ENCODE measurements around the gene RNPS1.
A peak's percentile ranks its signal among the peaks of the same experiment; 100 is the strongest.
"Not testable (repeated sequence)": the region's sequence is repeated elsewhere in the genome, so short reads cannot be mapped to it uniquely, and the experiment has no call there.

The RNPS1 gene

GRCh38 chr16:2257726-2258125 is 10.2 kb downstream of the RNPS1 start:
- no peak for DNase-seq (ENCODE audit: low read depth)

- DNase-seq (ENCODE audit: low read depth), result no peak
These were observed 11.3 kb downstream of the RNPS1 start for GRCh38 chr16:2256531-2257140.

- no peak for DNase-seq (ENCODE audit: low read depth)
These were observed 14.6 kb downstream of the RNPS1 start for GRCh38 chr16:2253293-2253692.

- DNase-seq (ENCODE audit: low read depth), result no peak
These were observed 15.1 kb downstream of the RNPS1 start for GRCh38 chr16:2252806-2253148.

- peak; percentile 56 for DNase-seq (ENCODE audit: low read depth)
These were observed 16.4 kb downstream of the RNPS1 start, which contains the start of gene ECI1 for GRCh38 chr16:2251296-2252111. Gene ECI1, minus strand, starts transcription at chr16:2251587. Its CDS starts 21 bp downstream, at chr16:2251566.

- DNase-seq (ENCODE audit: low read depth), result peak; percentile 18
These were observed 17.2 kb downstream of the RNPS1 start for GRCh38 chr16:2250652-2251295.

GRCh38 chr16:2246301-2246885 is 21.5 kb downstream of the RNPS1 start:
- no peak for DNase-seq (ENCODE audit: low read depth)

GRCh38 chr16:2244926-2245795 is 22.8 kb downstream of the RNPS1 start:
- no peak for DNase-seq (ENCODE audit: low read depth)

- DNase-seq (ENCODE audit: low read depth), result no peak
These were observed 23.6 kb downstream of the RNPS1 start for GRCh38 chr16:2244301-2244700.

GRCh38 chr16:2243781-2244180 is 24.1 kb downstream of the RNPS1 start:
- DNase-seq (ENCODE audit: low read depth), result no peak

- no peak for DNase-seq (ENCODE audit: low read depth)
These were observed 24.8 kb downstream of the RNPS1 start for GRCh38 chr16:2243031-2243528.

- no peak for DNase-seq (ENCODE audit: low read depth)
These were observed 25.3 kb downstream of the RNPS1 start for GRCh38 chr16:2242598-2242997.

- DNase-seq (ENCODE audit: low read depth), result not testable (repeated sequence)
These were observed 27.6 kb downstream of the RNPS1 start for GRCh38 chr16:2240331-2240730.

GRCh38 chr16:2238838-2239675 is 28.9 kb downstream of the RNPS1 start:
- DNase-seq (ENCODE audit: low read depth), result no peak

GRCh38 chr16:2238150-2238837 is 29.6 kb downstream of the RNPS1 start:
- no peak for DNase-seq (ENCODE audit: low read depth)

- DNase-seq (ENCODE audit: low read depth), result no peak
These were observed 30.3 kb downstream of the RNPS1 start for GRCh38 chr16:2237493-2238149.

- no peak for DNase-seq (ENCODE audit: low read depth)
These were observed 30.8 kb downstream of the RNPS1 start for GRCh38 chr16:2237102-2237482.

GRCh38 chr16:2236337-2237101 is 31.4 kb downstream of the RNPS1 start, which contains the start of gene DNASE1L2:
Gene DNASE1L2, plus strand, starts transcription at chr16:2236444. Its CDS starts 373 bp downstream, at chr16:2236817.
- no peak for DNase-seq (ENCODE audit: low read depth)

Data from stimulated activated CD8-positive, alpha-beta memory T cell treated with anti-CD3 and anti-CD28 coated beads, Interleukin-7, amount 100 ng/mL, for 24 hours (primary cell).